Neural cell (in vitro differentiated cells): ENCODE measurements around the gene ZNF804B. TPM values are rescaled to one million over a fixed set of nuclear protein-coding genes. Genes with fewer than 3 reads are reported as not detected.

Source experiments
- H2AFZ ChIP-seq: fragments of 200-600, 300-800 bp; sonication (generic), shearing (Covaris generic); 2 replicates; pipeline ENCODE4 v1.6.0; 2014; ENCODE audit warnings: low read depth, mild to moderate bottlenecking, antibody characterized with exemption, low read length, moderate library complexity
- H3F3A ChIP-seq: fragments of 200-600 bp; shearing (Covaris generic); 2 replicates; pipeline ENCODE4 v1.6.1; 2016; ENCODE audit warnings: mild to moderate bottlenecking, moderate library complexity, mixed read lengths, antibody characterized with exemption, low read length; ENCODE audit not compliant: insufficient read depth, poor library complexity, severe bottlenecking
- H3K27ac ChIP-seq: fragments of 200-600, 300-800 bp; sonication (generic), shearing (Covaris generic); 2 replicates; pipeline ENCODE4 v1.5.1; 2014; ENCODE audit warnings: mild to moderate bottlenecking, low read length, moderate library complexity
- H3K27me3 ChIP-seq: fragments of 300-800, 200-600 bp; sonication (generic), shearing (Covaris generic); 2 replicates; pipeline ENCODE4 v1.6.0; 2014; ENCODE audit warnings: mild to moderate bottlenecking, low read depth, low read length, moderate library complexity; ENCODE audit not compliant: insufficient read depth
- H3K36me3 ChIP-seq: fragments of 300-800, 200-600 bp; sonication (generic), shearing (Covaris generic); 2 replicates; pipeline ENCODE4 v1.5.1; 2014; ENCODE audit warnings: mild to moderate bottlenecking, antibody characterized with exemption, low read length, moderate library complexity; ENCODE audit not compliant: insufficient read depth
- H3K4me2 ChIP-seq: fragments of 300-800, 200-600 bp; sonication (generic), shearing (Covaris generic); 2 replicates; pipeline ENCODE4 v1.6.0; 2014; ENCODE audit warnings: mild to moderate bottlenecking, low read length
- H3K4me3 ChIP-seq: fragments of 300-800, 200-600 bp; sonication (generic), shearing (Covaris generic); 2 replicates; pipeline ENCODE4 v1.5.1; 2014; ENCODE audit warnings: mild to moderate bottlenecking, low read length, moderate library complexity
- H3K79me2 ChIP-seq: fragments of 200-600 bp; shearing (Covaris generic); replicated peaks from 2 replicates; pipeline ENCODE4 v1.6.0; 2014; ENCODE audit warnings: mild to moderate bottlenecking, low read length, moderate library complexity; ENCODE audit not compliant: insufficient read depth
- H3K9ac ChIP-seq: fragments of 300-800, 200-600 bp; sonication (generic), shearing (Covaris generic); 2 replicates; pipeline ENCODE4 v1.6.1; 2016; ENCODE audit warnings: mild to moderate bottlenecking, low read length, mixed read lengths
- H3K9me2 ChIP-seq: fragments of 200-600 bp; shearing (Covaris generic); 2 replicates; pipeline ENCODE4 v1.6.1; 2016; ENCODE audit warnings: mild to moderate bottlenecking, low read length, mixed read lengths; ENCODE audit not compliant: insufficient read depth
- H3K9me3 ChIP-seq: fragments of 200-600, 300-800 bp; sonication (generic), shearing (Covaris generic); 2 replicates; pipeline ENCODE4 v1.6.1; 2016; ENCODE audit warnings: mild to moderate bottlenecking, mixed run types, low read length, moderate library complexity, mixed read lengths
- H4K20me1 ChIP-seq: fragments of 200-600 bp; shearing (Covaris generic); 2 replicates; pipeline ENCODE4 v1.6.1; 2016; ENCODE audit warnings: mild to moderate bottlenecking, mixed run types; ENCODE audit not compliant: insufficient read depth
- EP300 ChIP-seq: fragments of 450-650 bp; conservative IDR thresholded peaks from 2 replicates; pipeline ENCODE4 v1.6.1; 2014; ENCODE audit warnings: antibody characterized with exemption, mild to moderate bottlenecking, moderate library complexity; ENCODE audit not compliant: poor library complexity, severe bottlenecking
- EZH2 ChIP-seq: fragments of 200-600, 300-800 bp; shearing (Covaris generic), sonication (generic); IDR thresholded peaks from 2 replicates; pipeline ENCODE4 v1.6.1; 2014; ENCODE audit warnings: antibody characterized with exemption, low read length, borderline replicate concordance, mild to moderate bottlenecking; ENCODE audit not compliant: insufficient read depth, poor library complexity, severe bottlenecking
- MXI1 ChIP-seq: fragments of 450-650 bp; conservative IDR thresholded peaks from 2 replicates; pipeline ENCODE4 v1.6.1; 2014; ENCODE audit warnings: antibody characterized with exemption, mild to moderate bottlenecking; ENCODE audit not compliant: poor library complexity, severe bottlenecking
- POLR2AphosphoS5 ChIP-seq: IDR thresholded peaks from 2 replicates; pipeline ENCODE4 v1.6.1; 2012
- RAD21 ChIP-seq: fragments of 450-650 bp; conservative IDR thresholded peaks from 2 replicates; pipeline ENCODE4 v1.6.1; 2014; ENCODE audit warnings: antibody characterized with exemption, mild to moderate bottlenecking, moderate library complexity
- SMC3 ChIP-seq: fragments of 450-650 bp; conservative IDR thresholded peaks from 2 replicates; pipeline ENCODE4 v1.6.1; 2014; ENCODE audit warnings: antibody characterized with exemption, mild to moderate bottlenecking, moderate library complexity; ENCODE audit not compliant: poor library complexity
- TAF1 ChIP-seq: IDR thresholded peaks from 2 replicates; pipeline ENCODE4 v1.6.1; 2012; ENCODE audit warnings: low read depth
- polyA plus RNA-seq: library from polyadenylated mRNA; depleted of rRNA; stranded (reverse); fragments of >200 nt; gene quantifications from 2 replicates; pipeline ENCODE4 v1.2.3, GENCODE V29; 2014
- TF ChIP-seq, protein P1 (sequence below): fragments of 450-650 bp; IDR thresholded peaks from 2 replicates; pipeline ENCODE4 v1.5.1; 2014; ENCODE audit warnings: antibody characterized with exemption, mild to moderate bottlenecking, moderate library complexity; ENCODE audit not compliant: poor library complexity, severe bottlenecking
- TF ChIP-seq, protein P2 (sequence below): IDR thresholded peaks from 2 replicates; pipeline ENCODE4 v1.6.1; 2012; ENCODE audit warnings: borderline replicate concordance

Gene ZNF804B
- polyA plus RNA-seq, 1 donor from 2014 or later = 0.37 TPM

DNA sequence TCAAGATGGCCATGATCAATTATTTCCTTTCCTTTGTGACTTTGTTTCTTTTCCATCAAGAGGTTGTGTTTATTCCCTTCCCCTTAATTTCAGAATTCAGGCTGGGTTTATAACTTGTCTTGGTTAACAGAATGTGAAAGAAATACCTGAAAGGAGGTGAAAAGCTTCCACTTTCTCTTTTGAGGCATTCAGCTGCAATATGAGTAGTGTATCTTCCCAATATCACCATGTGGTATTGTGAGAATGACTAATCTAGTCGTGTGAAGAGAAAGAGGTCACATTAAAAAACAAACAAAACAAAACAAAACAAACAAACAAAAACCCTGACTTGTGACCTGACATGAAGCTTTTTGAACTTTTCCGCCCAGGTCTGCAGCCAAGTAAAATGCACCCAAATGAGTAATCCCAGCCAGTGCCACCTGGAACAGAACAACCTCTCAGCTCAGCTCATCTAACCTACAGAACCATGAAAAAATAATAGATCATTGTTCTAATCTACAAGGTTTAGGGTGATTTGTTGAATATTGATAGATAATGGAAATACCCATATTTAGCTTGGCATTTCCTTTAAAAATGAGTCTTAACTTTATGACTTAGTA is 106.9 kb downstream of the ZNF804B start:
- no peak overlapping the region for H3K27ac ChIP-seq
- TF ChIP-seq SMC3 (no peak), MXI1 (no peak), RAD21 (no peak), EP300 (no peak), EZH2 (no peak), TAF1 (no peak), POLR2AphosphoS5 (no peak)
- TF ChIP-seq, protein P1, sequence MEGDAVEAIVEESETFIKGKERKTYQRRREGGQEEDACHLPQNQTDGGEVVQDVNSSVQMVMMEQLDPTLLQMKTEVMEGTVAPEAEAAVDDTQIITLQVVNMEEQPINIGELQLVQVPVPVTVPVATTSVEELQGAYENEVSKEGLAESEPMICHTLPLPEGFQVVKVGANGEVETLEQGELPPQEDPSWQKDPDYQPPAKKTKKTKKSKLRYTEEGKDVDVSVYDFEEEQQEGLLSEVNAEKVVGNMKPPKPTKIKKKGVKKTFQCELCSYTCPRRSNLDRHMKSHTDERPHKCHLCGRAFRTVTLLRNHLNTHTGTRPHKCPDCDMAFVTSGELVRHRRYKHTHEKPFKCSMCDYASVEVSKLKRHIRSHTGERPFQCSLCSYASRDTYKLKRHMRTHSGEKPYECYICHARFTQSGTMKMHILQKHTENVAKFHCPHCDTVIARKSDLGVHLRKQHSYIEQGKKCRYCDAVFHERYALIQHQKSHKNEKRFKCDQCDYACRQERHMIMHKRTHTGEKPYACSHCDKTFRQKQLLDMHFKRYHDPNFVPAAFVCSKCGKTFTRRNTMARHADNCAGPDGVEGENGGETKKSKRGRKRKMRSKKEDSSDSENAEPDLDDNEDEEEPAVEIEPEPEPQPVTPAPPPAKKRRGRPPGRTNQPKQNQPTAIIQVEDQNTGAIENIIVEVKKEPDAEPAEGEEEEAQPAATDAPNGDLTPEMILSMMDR = no peak
- TF ChIP-seq, protein P2, sequence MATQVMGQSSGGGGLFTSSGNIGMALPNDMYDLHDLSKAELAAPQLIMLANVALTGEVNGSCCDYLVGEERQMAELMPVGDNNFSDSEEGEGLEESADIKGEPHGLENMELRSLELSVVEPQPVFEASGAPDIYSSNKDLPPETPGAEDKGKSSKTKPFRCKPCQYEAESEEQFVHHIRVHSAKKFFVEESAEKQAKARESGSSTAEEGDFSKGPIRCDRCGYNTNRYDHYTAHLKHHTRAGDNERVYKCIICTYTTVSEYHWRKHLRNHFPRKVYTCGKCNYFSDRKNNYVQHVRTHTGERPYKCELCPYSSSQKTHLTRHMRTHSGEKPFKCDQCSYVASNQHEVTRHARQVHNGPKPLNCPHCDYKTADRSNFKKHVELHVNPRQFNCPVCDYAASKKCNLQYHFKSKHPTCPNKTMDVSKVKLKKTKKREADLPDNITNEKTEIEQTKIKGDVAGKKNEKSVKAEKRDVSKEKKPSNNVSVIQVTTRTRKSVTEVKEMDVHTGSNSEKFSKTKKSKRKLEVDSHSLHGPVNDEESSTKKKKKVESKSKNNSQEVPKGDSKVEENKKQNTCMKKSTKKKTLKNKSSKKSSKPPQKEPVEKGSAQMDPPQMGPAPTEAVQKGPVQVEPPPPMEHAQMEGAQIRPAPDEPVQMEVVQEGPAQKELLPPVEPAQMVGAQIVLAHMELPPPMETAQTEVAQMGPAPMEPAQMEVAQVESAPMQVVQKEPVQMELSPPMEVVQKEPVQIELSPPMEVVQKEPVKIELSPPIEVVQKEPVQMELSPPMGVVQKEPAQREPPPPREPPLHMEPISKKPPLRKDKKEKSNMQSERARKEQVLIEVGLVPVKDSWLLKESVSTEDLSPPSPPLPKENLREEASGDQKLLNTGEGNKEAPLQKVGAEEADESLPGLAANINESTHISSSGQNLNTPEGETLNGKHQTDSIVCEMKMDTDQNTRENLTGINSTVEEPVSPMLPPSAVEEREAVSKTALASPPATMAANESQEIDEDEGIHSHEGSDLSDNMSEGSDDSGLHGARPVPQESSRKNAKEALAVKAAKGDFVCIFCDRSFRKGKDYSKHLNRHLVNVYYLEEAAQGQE = no peak
- H2AFZ ChIP-seq = no peak overlapping the region
- H3K9me2 ChIP-seq = no peaks in the 10 kb centered on the region
- H3K4me3 ChIP-seq = no peak overlapping the region
- H4K20me1 ChIP-seq = no peaks in the 10 kb centered on the region
- no peaks in the 10 kb centered on the region for H3K36me3 ChIP-seq
- no peak overlapping the region for H3K4me2 ChIP-seq
- H3F3A ChIP-seq = no peaks in the 10 kb centered on the region
- no peaks in the 10 kb centered on the region for H3K27me3 ChIP-seq
- no peak overlapping the region for H3K9ac ChIP-seq
- H3K79me2 ChIP-seq = no peaks in the 10 kb centered on the region
- no peaks in the 10 kb centered on the region for H3K9me3 ChIP-seq

DNA sequence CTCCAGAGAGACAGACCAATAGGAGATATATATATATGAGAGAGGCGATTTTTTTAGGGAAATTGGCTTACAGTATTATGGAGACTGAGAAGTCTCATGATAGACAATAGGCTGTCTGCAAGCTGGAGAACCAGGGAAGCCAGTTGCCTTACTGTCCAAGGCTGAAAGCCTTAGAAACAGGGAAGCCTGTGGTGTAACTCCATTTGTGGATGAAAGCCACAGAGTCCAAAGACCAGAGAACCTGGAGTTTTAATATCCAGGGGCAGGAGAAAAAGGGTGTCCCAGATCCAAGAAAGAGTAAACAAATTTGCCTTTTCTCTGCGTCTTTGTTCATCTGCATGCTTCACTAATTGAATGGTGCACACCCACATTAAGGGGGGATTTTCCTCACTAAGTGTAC is 107.7 kb downstream of the ZNF804B start:
- Histone ChIP-seq H3K4me2 (no peak overlapping the region), H3K79me2 (no peaks in the 10 kb centered on the region), H3K36me3 (no peaks in the 10 kb centered on the region), H4K20me1 (no peaks in the 10 kb centered on the region), H3F3A (no peaks in the 10 kb centered on the region), H3K9me2 (no peaks in the 10 kb centered on the region), H3K27me3 (no peaks in the 10 kb centered on the region), H3K4me3 (no peak overlapping the region), H3K9ac (no peak overlapping the region), H2AFZ (no peak overlapping the region), H3K27ac (no peak overlapping the region), H3K9me3 (no peaks in the 10 kb centered on the region)
- TF ChIP-seq POLR2AphosphoS5 = no peak
- no peak for TF ChIP-seq RAD21
- TF ChIP-seq TAF1 = no peak
- TF ChIP-seq SMC3 = no peak
- TF ChIP-seq MXI1 = no peak
- no peak for TF ChIP-seq EP300
- TF ChIP-seq, protein P2 = no peak
- no peak for TF ChIP-seq EZH2
- TF ChIP-seq, protein P1 = no peak
